ENCODE measurements around the gene PARD3.

GRCh38 chr10:34189830-34190229 is 625.3 kb downstream of the PARD3 start:
- TF ChIP-seq CTCF (IDR thresholded peaks at IDR 0.05; ENCODE audit: low read depth, low read length, poor library complexity, severe bottlenecking): no peak
- no peak for TF ChIP-seq EZH2phosphoT487 (IDR thresholded peaks at IDR 0.05; ENCODE audit: borderline replicate concordance, low read length)
